ENCODE results near the gene TSPAN14. TPM values are rescaled to one million over a fixed set of nuclear protein-coding genes. Genes with fewer than 3 reads are reported as not detected.

TSPAN14 gene
- total RNA-seq, 4 donors from 2014 or later = 17.9 to 50.5 (median 38.4) TPM

- H3K27ac ChIP-seq (replicated peaks in 1 of 4) = peak overlapping the region in 1 of 4 donors; percentile 71
- DNase-seq (ENCODE audit: extremely low spot score) = no peak
- no peak for TF ChIP-seq CTCF (IDR thresholded peaks at IDR 0.05)
- TF ChIP-seq POLR2A (IDR thresholded peaks at IDR 0.05; ENCODE audit: low read depth) = no peak
- no peak for TF ChIP-seq POLR2AphosphoS5 (IDR thresholded peaks at IDR 0.05)
- no peak for TF ChIP-seq EP300 (IDR thresholded peaks at IDR 0.05)
- 92% methylated on average over 12 of the region's 13 CpGs for WGBS
- peaks cover under 1 to 51% (median 38%) of the 10 kb centered on the region in 4 donors for H3K36me3 ChIP-seq
- peaks cover 56 to 82% (median 58%) of the 10 kb centered on the region in 4 donors for H3K4me1 ChIP-seq
- no peaks in the 10 kb centered on the region for H3K9me3 ChIP-seq
- no peaks in the 10 kb centered on the region for H3K27me3 ChIP-seq
- H3K4me3 ChIP-seq = no peak overlapping the region
- intact Hi-C loops (cut with DNase I) = loop anchor here (5.0 kb wide), 1 partner anchor 125 kb away; no protein-coding TSS in a partner anchor
Measured at GRCh38 chr10:80506836-80507487, 52.9 kb downstream of the TSPAN14 start.

GRCh38 chr10:80509108-80509402 is 54.9 kb downstream of the TSPAN14 start:
- Histone ChIP-seq H3K4me1 (peaks cover 35 to 61% (median 38%) of the 10 kb centered on the region in 4 donors), H3K9me3 (no peaks in the 10 kb centered on the region), H3K27me3 (no peaks in the 10 kb centered on the region), H3K27ac (replicated peaks in 1 of 4) (peak overlapping the region in 2 of 4 donors; percentile 42 to 63), H3K36me3 (peaks cover 18 to 72% (median 59%) of the 10 kb centered on the region in 4 donors), H3K4me3 (no peak overlapping the region)
- no peak for DNase-seq (ENCODE audit: extremely low spot score)
- intact Hi-C loops (cut with DNase I) = loop anchor here (5.0 kb wide), 1 partner anchor 127 kb away; no protein-coding TSS in a partner anchor
- TF ChIP-seq EP300 (IDR thresholded peaks at IDR 0.05) (no peak), POLR2A (IDR thresholded peaks at IDR 0.05; ENCODE audit: low read depth) (no peak), CTCF (IDR thresholded peaks at IDR 0.05) (no peak), POLR2AphosphoS5 (IDR thresholded peaks at IDR 0.05) (no peak)
- WGBS = 86% methylated on average over 7 of the region's 8 CpGs

GRCh38 chr10:80509403-80510161 is 55.5 kb downstream of the TSPAN14 start:
- intact Hi-C loops (cut with DNase I) = loop anchor here (5.0 kb wide), 1 partner anchor 127 kb away; no protein-coding TSS in a partner anchor
- no peaks in the 10 kb centered on the region for H3K9me3 ChIP-seq
- TF ChIP-seq POLR2A (IDR thresholded peaks at IDR 0.05; ENCODE audit: low read depth) (no peak), POLR2AphosphoS5 (IDR thresholded peaks at IDR 0.05) (peak; percentile 33 to 55)
- no peak overlapping the region for H3K4me3 ChIP-seq
- no peaks in the 10 kb centered on the region for H3K27me3 ChIP-seq
- no peak for DNase-seq (ENCODE audit: extremely low spot score)
- 72% methylated on average over 12 of the region's 18 CpGs for WGBS
- H3K27ac ChIP-seq (replicated peaks in 1 of 4) = peak overlapping the region in 2 of 4 donors; percentile 42 to 63
- peaks cover 22 to 77% (median 64%) of the 10 kb centered on the region in 4 donors for H3K36me3 ChIP-seq
- peaks cover 30 to 57% (median 32%) of the 10 kb centered on the region in 4 donors for H3K4me1 ChIP-seq

GRCh38 chr10:80512031-80512526 is 58.0 kb downstream of the TSPAN14 start:
- no peaks in the 10 kb centered on the region for H3K9me3 ChIP-seq
- H3K4me3 ChIP-seq = no peak overlapping the region
- peaks cover 40 to 98% (median 85%) of the 10 kb centered on the region in 4 donors for H3K36me3 ChIP-seq
- DNase-seq (ENCODE audit: extremely low spot score) = no peak
- H3K27me3 ChIP-seq = no peaks in the 10 kb centered on the region
- WGBS = 90% methylated on average over 10 of the region's 10 CpGs
- peaks cover 14 to 43% (median 18%) of the 10 kb centered on the region in 4 donors for H3K4me1 ChIP-seq
- intact Hi-C loops (cut with DNase I) = no loop called here
- TF ChIP-seq POLR2AphosphoS5 (IDR thresholded peaks at IDR 0.05) (no peak), POLR2A (IDR thresholded peaks at IDR 0.05; ENCODE audit: low read depth) (no peak), CTCF (IDR thresholded peaks at IDR 0.05) (no peak), EP300 (IDR thresholded peaks at IDR 0.05) (no peak)
- no peak overlapping the region for H3K27ac ChIP-seq (replicated peaks in 1 of 4)

- TF ChIP-seq CTCF (IDR thresholded peaks at IDR 0.05) (no peak), POLR2AphosphoS5 (IDR thresholded peaks at IDR 0.05) (no peak), EP300 (IDR thresholded peaks at IDR 0.05) (no peak), POLR2A (IDR thresholded peaks at IDR 0.05; ENCODE audit: low read depth) (no peak)
- DNase-seq (ENCODE audit: extremely low spot score) = no peak
- WGBS = 96% methylated on average over 5 of the region's 6 CpGs
- no peak overlapping the region for H3K27ac ChIP-seq (replicated peaks in 1 of 4)
- H3K36me3 ChIP-seq = peaks cover 48 to 99% (median 91%) of the 10 kb centered on the region in 4 donors
- H3K27me3 ChIP-seq = no peaks in the 10 kb centered on the region
- H3K4me3 ChIP-seq = no peak overlapping the region
- peaks cover 15 to 44% (median 23%) of the 10 kb centered on the region in 4 donors for H3K4me1 ChIP-seq
- intact Hi-C loops (cut with DNase I) = no loop called here
- H3K9me3 ChIP-seq = no peaks in the 10 kb centered on the region
Measured at GRCh38 chr10:80513106-80513505, 59.0 kb downstream of the TSPAN14 start.

Measured in esophagus muscularis mucosa (tissue), 4 donors.